IPS-15b (cell line): ENCODE data around the gene SDK1.
A peak's percentile ranks its signal among the peaks of the same experiment; 100 is the strongest.

Experiments used
- H3K27me3 ChIP-seq: one replicate; pipeline ENCODE4 v1.6.1; 2013; ENCODE audit warnings: low read length; ENCODE audit not compliant: control insufficient read depth, insufficient read depth
- H3K36me3 ChIP-seq: one replicate; pipeline ENCODE4 v1.6.1; 2013; ENCODE audit warnings: low read length; ENCODE audit not compliant: control insufficient read depth, insufficient read depth
- H3K4me1 ChIP-seq: one replicate; pipeline ENCODE4 v1.6.1; 2013; ENCODE audit warnings: mild to moderate bottlenecking, low read length; ENCODE audit not compliant: control insufficient read depth, insufficient read depth
- H3K4me3 ChIP-seq: one replicate; pipeline ENCODE4 v1.5.1; 2013; ENCODE audit warnings: low read depth, low read length
- H3K9ac ChIP-seq: one replicate; pipeline ENCODE4 v1.6.1; 2013; ENCODE audit warnings: low read depth, mild to moderate bottlenecking, low read length
- H3K9me3 ChIP-seq: one replicate; pipeline ENCODE4 v1.6.1; 2013; ENCODE audit warnings: mild to moderate bottlenecking, low read length; ENCODE audit not compliant: control insufficient read depth, insufficient read depth

SDK1 gene

GRCh38 chr7:3300651-3301448 lies at the start of gene SDK1:
SDK1 (plus strand) TSS chr7:3301252; CDS start chr7:3301587, 335 bp downstream.
- Histone ChIP-seq H3K4me3 (peak within 1 kb of the TSS; percentile 67), H3K9ac (no peak within 1 kb of the TSS)

GRCh38 chr7:3254718-3255117 lies 46.3 kb upstream of the SDK1 start:
- Histone ChIP-seq H3K36me3 (no peaks in the 10 kb centered on the region), H3K27me3 (no peaks in the 10 kb centered on the region), H3K9me3 (no peaks in the 10 kb centered on the region), H3K4me1 (peaks cover 3% of the 10 kb centered on the region), H3K4me3 (no peak overlapping the region), H3K9ac (no peak overlapping the region)

More at GRCh38 chr7:3300651-3301448, at the start of gene SDK1:
- no peaks in the 10 kb centered on the region for H3K9me3 ChIP-seq
- peaks cover 17% of the 10 kb centered on the region for H3K27me3 ChIP-seq
- no peaks in the 10 kb centered on the region for H3K36me3 ChIP-seq
- H3K4me1 ChIP-seq = peaks cover 3% of the 10 kb centered on the region

- Histone ChIP-seq H3K4me3 (no peak overlapping the region), H3K36me3 (no peaks in the 10 kb centered on the region), H3K9me3 (no peaks in the 10 kb centered on the region), H3K27me3 (no peaks in the 10 kb centered on the region), H3K4me1 (peaks cover 8% of the 10 kb centered on the region), H3K9ac (no peak overlapping the region)
These were observed 41.2 kb upstream of the SDK1 start for GRCh38 chr7:3259711-3260400.

GRCh38 chr7:3260401-3260715 lies 40.7 kb upstream of the SDK1 start:
- Histone ChIP-seq H3K9ac (no peak overlapping the region), H3K4me3 (no peak overlapping the region), H3K27me3 (no peaks in the 10 kb centered on the region), H3K9me3 (no peaks in the 10 kb centered on the region), H3K4me1 (peaks cover 8% of the 10 kb centered on the region), H3K36me3 (no peaks in the 10 kb centered on the region)

GRCh38 chr7:3264693-3265339 lies 36.2 kb upstream of the SDK1 start:
- no peaks in the 10 kb centered on the region for H3K9me3 ChIP-seq
- H3K9ac ChIP-seq = no peak overlapping the region
- H3K4me1 ChIP-seq = peaks cover 4% of the 10 kb centered on the region
- H3K36me3 ChIP-seq = no peaks in the 10 kb centered on the region
- H3K27me3 ChIP-seq = no peaks in the 10 kb centered on the region
- H3K4me3 ChIP-seq = no peak overlapping the region

- H3K27me3 ChIP-seq = no peaks in the 10 kb centered on the region
- H3K4me1 ChIP-seq = peaks cover 4% of the 10 kb centered on the region
- no peaks in the 10 kb centered on the region for H3K36me3 ChIP-seq
- H3K9ac ChIP-seq = no peak overlapping the region
- no peak overlapping the region for H3K4me3 ChIP-seq
- no peaks in the 10 kb centered on the region for H3K9me3 ChIP-seq
These were observed 35.7 kb upstream of the SDK1 start for GRCh38 chr7:3265388-3265787.

- Histone ChIP-seq H3K27me3 (no peaks in the 10 kb centered on the region), H3K9ac (no peak overlapping the region), H3K9me3 (no peaks in the 10 kb centered on the region), H3K4me3 (no peak overlapping the region), H3K36me3 (no peaks in the 10 kb centered on the region), H3K4me1 (peaks cover 4% of the 10 kb centered on the region)
These were observed 34.8 kb upstream of the SDK1 start for GRCh38 chr7:3266240-3266639.

- H3K9me3 ChIP-seq = no peaks in the 10 kb centered on the region
- peaks cover 4% of the 10 kb centered on the region for H3K4me1 ChIP-seq
- no peak overlapping the region for H3K4me3 ChIP-seq
- H3K27me3 ChIP-seq = no peaks in the 10 kb centered on the region
- no peaks in the 10 kb centered on the region for H3K36me3 ChIP-seq
- no peak overlapping the region for H3K9ac ChIP-seq
These were observed 32.9 kb upstream of the SDK1 start for GRCh38 chr7:3267966-3268690.

- Histone ChIP-seq H3K4me3 (no peak overlapping the region), H3K9ac (no peak overlapping the region), H3K9me3 (no peaks in the 10 kb centered on the region), H3K36me3 (no peaks in the 10 kb centered on the region), H3K27me3 (no peaks in the 10 kb centered on the region), H3K4me1 (no peaks in the 10 kb centered on the region)
These were observed 30.7 kb upstream of the SDK1 start for GRCh38 chr7:3270362-3270761.

GRCh38 chr7:3271298-3271697 lies 29.8 kb upstream of the SDK1 start:
- no peaks in the 10 kb centered on the region for H3K36me3 ChIP-seq
- H3K9me3 ChIP-seq = no peaks in the 10 kb centered on the region

GRCh38 chr7:3272691-3273141 lies 28.3 kb upstream of the SDK1 start:
- H3K4me1 ChIP-seq = no peaks in the 10 kb centered on the region
- no peak overlapping the region for H3K4me3 ChIP-seq
- H3K9ac ChIP-seq = no peak overlapping the region
- H3K9me3 ChIP-seq = no peaks in the 10 kb centered on the region
- H3K36me3 ChIP-seq = no peaks in the 10 kb centered on the region
- no peaks in the 10 kb centered on the region for H3K27me3 ChIP-seq

More at GRCh38 chr7:3271298-3271697, 29.8 kb upstream of the SDK1 start:
- no peak overlapping the region for H3K9ac ChIP-seq
- no peak overlapping the region for H3K4me3 ChIP-seq
- H3K4me1 ChIP-seq = no peaks in the 10 kb centered on the region
- H3K27me3 ChIP-seq = no peaks in the 10 kb centered on the region
